Fibroblast of villous mesenchyme (primary cell): ENCODE data around the gene CCDC112. TPM values are rescaled to one million over a fixed set of nuclear protein-coding genes. Genes with fewer than 3 reads are reported as not detected.

ENCODE experiments used
- DNase-seq: peaks from one replicate; pipeline ENCODE4 v3.0.0-alpha.2; 2010; ENCODE audit warnings: low read depth
- H3K4me3 ChIP-seq: 2 replicates; pipeline ENCODE4 v1.5.1; 2011; ENCODE audit warnings: low read depth, mild to moderate bottlenecking, low read length
- small RNA-seq: library from RNA; depleted of rRNA; stranded (forward); fragments of <200 nt; gene quantifications from one replicate; pipeline ENCODE3, GENCODE V24; 2012
- total RNA-seq: library from RNA; depleted of rRNA; stranded (reverse); fragments of >200 nt; gene quantifications from 2 replicates; pipeline ENCODE4 v1.2.3, GENCODE V29; 2012
- TF ChIP-seq, protein P1 (sequence below): IDR thresholded peaks from 2 replicates; pipeline ENCODE4 v1.5.1; 2012; ENCODE audit warnings: low read depth, mild to moderate bottlenecking, low read length; ENCODE audit not compliant: insufficient read depth

Gene CCDC112
- total RNA-seq, 1 donor = 5.2 TPM

- TF ChIP-seq, protein P1, sequence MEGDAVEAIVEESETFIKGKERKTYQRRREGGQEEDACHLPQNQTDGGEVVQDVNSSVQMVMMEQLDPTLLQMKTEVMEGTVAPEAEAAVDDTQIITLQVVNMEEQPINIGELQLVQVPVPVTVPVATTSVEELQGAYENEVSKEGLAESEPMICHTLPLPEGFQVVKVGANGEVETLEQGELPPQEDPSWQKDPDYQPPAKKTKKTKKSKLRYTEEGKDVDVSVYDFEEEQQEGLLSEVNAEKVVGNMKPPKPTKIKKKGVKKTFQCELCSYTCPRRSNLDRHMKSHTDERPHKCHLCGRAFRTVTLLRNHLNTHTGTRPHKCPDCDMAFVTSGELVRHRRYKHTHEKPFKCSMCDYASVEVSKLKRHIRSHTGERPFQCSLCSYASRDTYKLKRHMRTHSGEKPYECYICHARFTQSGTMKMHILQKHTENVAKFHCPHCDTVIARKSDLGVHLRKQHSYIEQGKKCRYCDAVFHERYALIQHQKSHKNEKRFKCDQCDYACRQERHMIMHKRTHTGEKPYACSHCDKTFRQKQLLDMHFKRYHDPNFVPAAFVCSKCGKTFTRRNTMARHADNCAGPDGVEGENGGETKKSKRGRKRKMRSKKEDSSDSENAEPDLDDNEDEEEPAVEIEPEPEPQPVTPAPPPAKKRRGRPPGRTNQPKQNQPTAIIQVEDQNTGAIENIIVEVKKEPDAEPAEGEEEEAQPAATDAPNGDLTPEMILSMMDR = no peak
Measured at GRCh38 chr5:115229606-115230005, 66.8 kb downstream of the CCDC112 start.

GRCh38 chr5:115227281-115227680 lies 69.2 kb downstream of the CCDC112 start:
- DNase-seq = no peak
- no peak overlapping the region for H3K4me3 ChIP-seq
- TF ChIP-seq, protein P1 = no peak

More at GRCh38 chr5:115229606-115230005, 66.8 kb downstream of the CCDC112 start:
- no peak overlapping the region for H3K4me3 ChIP-seq
- no peak for DNase-seq

Small RNA genes lying within 50 kb of the gene (small RNA-seq; reads per million reads assigned to genes)
- not detected for gene HMGN1P15

Other genes with a start within 250 kb of the CCDC112 start
- 0.97 and 2.2 TPM in 2 replicates for gene TRIM36, start 126.7 kb downstream of the CCDC112 start, total RNA-seq
- 16.1 and 21.2 TPM in 2 replicates for gene PGGT1B, start 33.8 kb downstream of the CCDC112 start, total RNA-seq
- gene FEM1C, start 248.1 kb upstream of the CCDC112 start, total RNA-seq = 11.3 and 17.3 TPM in 2 replicates